IMR-90 (cell line): ENCODE results near the gene BDKRB1. TPM values are rescaled to one million over a fixed set of nuclear protein-coding genes. Genes with fewer than 3 reads are reported as not detected.

Experiments
- ATAC-seq: fragments of 200-7000 bp; cut with Tn5 transposase; 2 replicates; pipeline ENCODE4 v1.9.1; 2020; ENCODE audit warnings: low read depth, mild to moderate bottlenecking, moderate library complexity
- BruUV-seq: library from RNA; stranded (reverse); fragments of 400-500 nt; replicated peaks from 2 replicates; lab custom pipeline; 2021; lab: Mats Ljungman, UMichigan
- CTCF ChIA-PET: fragments of 300-600 bp; formaldehyde crosslinking; extraction: SDS; loops from one replicate; lab custom pipeline; 2021; ENCODE audit warnings: antibody characterized with exemption; lab: Yijun Ruan, JAX
- POLR2A ChIA-PET: fragments of 300-600 bp; sonication (Branson Sonifier 250); formaldehyde crosslinking; loops from one replicate; lab custom pipeline; 2022; ENCODE audit warnings: antibody characterized with exemption; ENCODE audit not compliant: unreplicated experiment; lab: Charles Lee
- DNase-seq: peaks from one replicate; pipeline ENCODE4 v3.0.0; 2013
- H2AFZ ChIP-seq: replicated peaks from 2 replicates; pipeline ENCODE3; 2013; ENCODE audit warnings: low read length, mild to moderate bottlenecking; ENCODE audit not compliant: poor library complexity
- H2AK5ac ChIP-seq: 2 replicates; pipeline ENCODE4 v1.6.1; 2013; ENCODE audit warnings: low read depth, low read length, inconsistent platforms
- H2AK9ac ChIP-seq: replicated peaks from 2 replicates; pipeline ENCODE3; 2013; ENCODE audit warnings: mild to moderate bottlenecking, low read depth, low read length, moderate library complexity; ENCODE audit not compliant: poor library complexity
- H2BK120ac ChIP-seq: 2 replicates; pipeline ENCODE4 v1.6.1; 2013; ENCODE audit warnings: low read depth, low read length, inconsistent platforms
- H2BK15ac ChIP-seq: 3 replicates; pipeline ENCODE4 v1.6.1; 2013; ENCODE audit warnings: low read depth, low read length, inconsistent platforms
- H2BK20ac ChIP-seq: 2 replicates; pipeline ENCODE4 v1.6.1; 2013; ENCODE audit warnings: low read depth, mild to moderate bottlenecking, inconsistent platforms, low read length, moderate library complexity
- H2BK5ac ChIP-seq: 2 replicates; pipeline ENCODE4 v1.6.1; 2013; ENCODE audit warnings: mild to moderate bottlenecking, low read depth, low read length, inconsistent platforms; ENCODE audit not compliant: poor library complexity, severe bottlenecking
- H3K14ac ChIP-seq: replicated peaks from 2 replicates; pipeline ENCODE4 v1.6.1; 2013; ENCODE audit warnings: low read depth, low read length, inconsistent platforms
- H3K18ac ChIP-seq: 2 replicates; pipeline ENCODE4 v1.6.1; 2013; ENCODE audit warnings: low read depth, low read length, control low read depth
- H3K23ac ChIP-seq: 2 replicates; pipeline ENCODE4 v1.6.1; 2013; ENCODE audit warnings: low read depth, low read length, inconsistent platforms
- H3K27ac ChIP-seq: 2 replicates; pipeline ENCODE4 v1.5.1; 2013; ENCODE audit warnings: mild to moderate bottlenecking, control low read depth, low read length; ENCODE audit not compliant: insufficient read depth
- H3K27me3 ChIP-seq: 2 replicates; pipeline ENCODE4 v1.6.1; 2013; ENCODE audit warnings: low read length; ENCODE audit not compliant: control insufficient read depth, insufficient read depth
- H3K36me3 ChIP-seq: 2 replicates; pipeline ENCODE4 v1.6.1; 2013; ENCODE audit warnings: low read length, mixed read lengths; ENCODE audit not compliant: control insufficient read depth, insufficient read depth
- H3K4ac ChIP-seq: 2 replicates; pipeline ENCODE4 v1.6.1; 2013; ENCODE audit warnings: low read depth, low read length, inconsistent platforms
- H3K4me1 ChIP-seq: 2 replicates; pipeline ENCODE4 v1.6.1; 2013; ENCODE audit warnings: low read length, mixed read lengths; ENCODE audit not compliant: control insufficient read depth, insufficient read depth
- H3K4me2 ChIP-seq: 2 replicates; pipeline ENCODE4 v1.6.1; 2013; ENCODE audit warnings: low read depth, mild to moderate bottlenecking, control low read depth, low read length, moderate library complexity
- H3K4me3 ChIP-seq: 2 replicates; pipeline ENCODE4 v1.5.1; 2013; ENCODE audit warnings: low read depth, mild to moderate bottlenecking, control low read depth, low read length, moderate library complexity; ENCODE audit not compliant: insufficient read depth
- H3K56ac ChIP-seq: 2 replicates; pipeline ENCODE4 v1.6.1; 2013; ENCODE audit warnings: low read length, inconsistent platforms; ENCODE audit not compliant: insufficient read depth; ENCODE audit errors: extremely low read depth
- H3K79me1 ChIP-seq, 2 experiments: 2 replicates each; pipeline ENCODE4 v1.6.1; 2013; ENCODE audit warnings: low read length in 2 of 2, inconsistent platforms in 1 of 2, low read depth in 1 of 2
- H3K9ac ChIP-seq: 2 replicates; pipeline ENCODE4 v1.6.1; 2013; ENCODE audit warnings: low read depth, low read length, control low read depth
- H3K9me1 ChIP-seq: 2 replicates; pipeline ENCODE4 v1.6.1; 2013; ENCODE audit warnings: low read length, inconsistent platforms; ENCODE audit not compliant: insufficient read depth
- H3K9me3 ChIP-seq: 2 replicates; pipeline ENCODE4 v1.6.1; 2013; ENCODE audit warnings: low read length; ENCODE audit not compliant: control insufficient read depth, insufficient read depth
- H4K20me1 ChIP-seq: 2 replicates; pipeline ENCODE4 v1.6.1; 2013; ENCODE audit warnings: low read length, inconsistent platforms; ENCODE audit not compliant: insufficient read depth
- H4K5ac ChIP-seq: 2 replicates; pipeline ENCODE4 v1.6.1; 2013; ENCODE audit warnings: mild to moderate bottlenecking, low read depth, low read length, control low read depth
- H4K8ac ChIP-seq, 2 experiments: 2 replicates each; pipeline ENCODE4 v1.6.1; 2013; ENCODE audit warnings: low read depth in 2 of 2, low read length in 2 of 2, control low read depth in 1 of 2, inconsistent platforms in 1 of 2
- H4K91ac ChIP-seq: 2 replicates; pipeline ENCODE4 v1.6.1; 2013; ENCODE audit warnings: low read depth, low read length, inconsistent platforms; ENCODE audit not compliant: insufficient read depth
- BHLHE40 ChIP-seq: fragments of 150-350 bp; IDR thresholded peaks from 2 replicates; pipeline ENCODE4 v1.6.1; 2016; ENCODE audit warnings: mild to moderate bottlenecking, low read depth, low read length
- CEBPB ChIP-seq: IDR thresholded peaks from 2 replicates; pipeline ENCODE4 v1.6.1; 2012; ENCODE audit warnings: low read depth, low read length, improper control_type of control experiment
- FOS ChIP-seq: fragments of 150-350 bp; IDR thresholded peaks from 2 replicates; pipeline ENCODE4 v1.6.1; 2016; ENCODE audit warnings: low read depth, low read length
- MAFK ChIP-seq: IDR thresholded peaks from 2 replicates; pipeline ENCODE4 v1.6.1; 2012; ENCODE audit warnings: low read depth, low read length, improper control_type of control experiment
- MAZ ChIP-seq: IDR thresholded peaks from 2 replicates; pipeline ENCODE4 v1.6.1; 2012; ENCODE audit warnings: low read depth, mild to moderate bottlenecking, low read length, improper control_type of control experiment, moderate library complexity, borderline replicate concordance
- MXI1 ChIP-seq: IDR thresholded peaks from 2 replicates; pipeline ENCODE4 v1.6.1; 2012; ENCODE audit warnings: low read depth, mild to moderate bottlenecking, low read length, moderate library complexity, borderline replicate concordance
- POLR2A ChIP-seq: IDR thresholded peaks from 2 replicates; pipeline ENCODE4 v1.6.1; 2012; ENCODE audit warnings: mild to moderate bottlenecking, low read depth, low read length
- RAD21 ChIP-seq: IDR thresholded peaks from 2 replicates; pipeline ENCODE4 v1.6.1; 2012; ENCODE audit warnings: low read length, improper control_type of control experiment
- RCOR1 ChIP-seq: IDR thresholded peaks from 2 replicates; pipeline ENCODE4 v1.6.1; 2012; ENCODE audit warnings: mild to moderate bottlenecking, low read length, improper control_type of control experiment; ENCODE audit not compliant: insufficient replicate concordance
- RFX5 ChIP-seq: IDR thresholded peaks from 2 replicates; pipeline ENCODE4 v1.8.0; 2012; ENCODE audit warnings: low read depth, mild to moderate bottlenecking, low read length, moderate library complexity
- WGBS, 2 experiments: methylation state at CpG; one replicate each; pipeline versions ENCODE4 v1.1.5 to v1.1.7; 2013; ENCODE audit warnings: missing lambda C conversion rate in 2 of 2; ENCODE audit not compliant: insufficient read length in 1 of 2; ENCODE audit errors: extremely low coverage in 2 of 2; 5-methylcytosine and 5-hydroxymethylcytosine counted together
- dilution Hi-C: fragments of 300-500 bp; cut with HindIII; formaldehyde crosslinking; loops from one replicate; pipeline ENCODE4 v1.14.3; 2018; ENCODE audit warnings: low sequenced_read_pairs; ENCODE audit not compliant: unreplicated experiment
- in situ Hi-C: fragments of 300-500 bp; cut with MboI; formaldehyde crosslinking; loops from 3 replicates; pipeline ENCODE4 v1.14.3; 2019; ENCODE audit warnings: low sequenced_read_pairs, inconsistent platforms, mixed read lengths
- intact Hi-C: fragments of 100-400 bp; cut with micrococcal nuclease; formaldehyde crosslinking; loops from 2 replicates; pipeline ENCODE4 v1.10.0; 2022
- polyA plus RNA-seq, 3 experiments: library from polyadenylated mRNA; depleted of rRNA; stranded (reverse); fragments of >200 nt; gene quantifications; 2 replicates each; pipeline ENCODE4 v1.2.3, GENCODE V29; 2012; ENCODE audit warnings: low replicate concordance in 1 of 3
- total RNA-seq: library from RNA; depleted of rRNA; stranded (reverse); fragments of >200 nt; gene quantifications from 2 replicates; pipeline ENCODE4 v1.2.3, GENCODE V29; 2012
- TF ChIP-seq, protein P1 (sequence below): conservative IDR thresholded peaks from 2 replicates; pipeline ENCODE4 v1.5.1; 2012; ENCODE audit warnings: mild to moderate bottlenecking, low read depth, low read length, improper control_type of control experiment

The BDKRB1 gene
- total and polyA plus RNA-seq, 2 of the 4 experiments (the other 2 are of a cell fraction) = 56.5 to 130 TPM

DNA sequence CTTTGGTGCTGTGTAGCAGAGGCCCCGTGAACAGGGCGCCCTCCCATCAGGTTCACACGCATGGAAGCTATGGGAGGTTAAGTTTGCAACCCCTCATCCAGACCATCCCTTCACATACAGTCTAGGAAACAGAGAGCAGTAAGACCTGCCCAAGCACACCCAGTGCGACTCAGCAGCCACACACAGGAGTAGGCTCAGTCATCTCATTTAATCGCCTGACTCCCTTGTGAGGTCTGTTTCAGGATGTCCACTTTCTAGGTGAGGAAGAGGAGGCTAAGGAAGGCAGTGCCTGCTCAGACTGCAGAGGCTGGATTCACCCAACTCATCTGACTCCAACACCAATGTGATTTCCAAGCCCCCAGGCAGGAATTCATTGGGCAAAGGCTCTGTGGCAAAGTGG is 11.9 kb downstream of the BDKRB1 start:
- H4K5ac ChIP-seq = peak overlapping the region; percentile 54
- WGBS, 2 experiments = no CpG with 5 or more reads among the region's 5 CpGs
- peak overlapping the region; percentile 85 for H3K18ac ChIP-seq
- H2AK5ac ChIP-seq = peak overlapping the region; percentile 95
- ATAC-seq = no peak
- H2AK9ac ChIP-seq = peak overlapping the region; percentile 95
- DNase-seq = peak; percentile 69
- H3K36me3 ChIP-seq = peaks cover 42% of the 10 kb centered on the region
- no peaks in the 10 kb centered on the region for H3K27me3 ChIP-seq
- peaks cover 28% of the 10 kb centered on the region for H3K9me1 ChIP-seq
- H3K9me3 ChIP-seq = 0 out of 2 replicates have a peak, but pooled peaks cover 2% of the 10 kb centered on the region
- peak overlapping the region; percentile 79; the same call in 2 of the 3 replicates for H2BK15ac ChIP-seq
- H4K20me1 ChIP-seq = peaks cover 11% of the 10 kb centered on the region
- POLR2A ChIA-PET = no interaction called here
- intact Hi-C loops = loop anchor here (5.0 to 10.0 kb wide), 2 partner anchors 146 to 733 kb away; partner anchors contain the start of gene GLRX5
- H3K23ac ChIP-seq = peak overlapping the region; percentile 81
- H4K8ac ChIP-seq = peak overlapping the region; percentile 67 to 88
- no peak overlapping the region for H3K4me3 ChIP-seq
- in situ Hi-C loops = loop anchor here (25.0 kb wide), 1 partner anchor 731 kb away; the partner anchor contains the start of gene GLRX5
- peaks cover 16 to 59% of the 10 kb centered on the region in 2 experiments for H3K79me1 ChIP-seq
- dilution Hi-C loops = no loop called here
- TF ChIP-seq FOS (no peak), RFX5 (no peak), CEBPB (no peak), RAD21 (no peak), BHLHE40 (no peak), RCOR1 (no peak), MAZ (no peak), MXI1 (no peak), POLR2A (no peak), MAFK (no peak)
- TF ChIP-seq, protein P1, sequence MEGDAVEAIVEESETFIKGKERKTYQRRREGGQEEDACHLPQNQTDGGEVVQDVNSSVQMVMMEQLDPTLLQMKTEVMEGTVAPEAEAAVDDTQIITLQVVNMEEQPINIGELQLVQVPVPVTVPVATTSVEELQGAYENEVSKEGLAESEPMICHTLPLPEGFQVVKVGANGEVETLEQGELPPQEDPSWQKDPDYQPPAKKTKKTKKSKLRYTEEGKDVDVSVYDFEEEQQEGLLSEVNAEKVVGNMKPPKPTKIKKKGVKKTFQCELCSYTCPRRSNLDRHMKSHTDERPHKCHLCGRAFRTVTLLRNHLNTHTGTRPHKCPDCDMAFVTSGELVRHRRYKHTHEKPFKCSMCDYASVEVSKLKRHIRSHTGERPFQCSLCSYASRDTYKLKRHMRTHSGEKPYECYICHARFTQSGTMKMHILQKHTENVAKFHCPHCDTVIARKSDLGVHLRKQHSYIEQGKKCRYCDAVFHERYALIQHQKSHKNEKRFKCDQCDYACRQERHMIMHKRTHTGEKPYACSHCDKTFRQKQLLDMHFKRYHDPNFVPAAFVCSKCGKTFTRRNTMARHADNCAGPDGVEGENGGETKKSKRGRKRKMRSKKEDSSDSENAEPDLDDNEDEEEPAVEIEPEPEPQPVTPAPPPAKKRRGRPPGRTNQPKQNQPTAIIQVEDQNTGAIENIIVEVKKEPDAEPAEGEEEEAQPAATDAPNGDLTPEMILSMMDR = no peak
- H3K4ac ChIP-seq = peak overlapping the region; percentile 95
- H2BK120ac ChIP-seq = peak overlapping the region; percentile 89
- peak overlapping the region; percentile 98 for H2BK20ac ChIP-seq
- 0 out of 2 replicates have a peak overlapping the region, but pooled peaks have one; percentile 3 for H3K9ac ChIP-seq
- H3K27ac ChIP-seq = peak overlapping the region; percentile 70
- no peak overlapping the region for H3K4me2 ChIP-seq
- H3K14ac ChIP-seq = peak overlapping the region; percentile 11
- peak overlapping the region; percentile 86 for H2BK5ac ChIP-seq
- H3K4me1 ChIP-seq = peaks cover 37% of the 10 kb centered on the region
- no TSS peak for BruUV-seq
- peak overlapping the region; percentile 2 for H2AFZ ChIP-seq
- CTCF ChIA-PET = interaction anchor here (1.2 kb wide), 1 partner anchor 169 kb away, joined by 4 read pairs; no protein-coding TSS in a partner anchor
- H3K56ac ChIP-seq = 0 out of 2 replicates have a peak overlapping the region, but pooled peaks have one; percentile 46
- H4K91ac ChIP-seq = peak overlapping the region; percentile 95
